Loucy (cell line): Measurements from ENCODE around the gene IQCH.

ENCODE experiments used
- CTCF ChIP-seq: fragments of 200-600 bp; sonication (generic); conservative IDR thresholded peaks from 2 replicates; pipeline ENCODE4 v1.5.1; 2014; ENCODE audit warnings: mild to moderate bottlenecking, antibody characterized with exemption, low read length
- EZH2phosphoT487 ChIP-seq: fragments of 200-600 bp; IDR thresholded peaks from 2 replicates; pipeline ENCODE4 v1.6.1; 2018; ENCODE audit warnings: antibody characterized with exemption, mild to moderate bottlenecking, moderate library complexity, borderline replicate concordance

- TF ChIP-seq CTCF = no peak
- TF ChIP-seq EZH2phosphoT487 = no peak
Observed at GRCh38 chr15:67386947-67387346, 132.4 kb downstream of the IQCH start.
